Measurements from ENCODE around the gene SH2D3C.
A peak's percentile ranks its signal among the peaks of the same experiment; 100 is the strongest.

Gene SH2D3C

DNA sequence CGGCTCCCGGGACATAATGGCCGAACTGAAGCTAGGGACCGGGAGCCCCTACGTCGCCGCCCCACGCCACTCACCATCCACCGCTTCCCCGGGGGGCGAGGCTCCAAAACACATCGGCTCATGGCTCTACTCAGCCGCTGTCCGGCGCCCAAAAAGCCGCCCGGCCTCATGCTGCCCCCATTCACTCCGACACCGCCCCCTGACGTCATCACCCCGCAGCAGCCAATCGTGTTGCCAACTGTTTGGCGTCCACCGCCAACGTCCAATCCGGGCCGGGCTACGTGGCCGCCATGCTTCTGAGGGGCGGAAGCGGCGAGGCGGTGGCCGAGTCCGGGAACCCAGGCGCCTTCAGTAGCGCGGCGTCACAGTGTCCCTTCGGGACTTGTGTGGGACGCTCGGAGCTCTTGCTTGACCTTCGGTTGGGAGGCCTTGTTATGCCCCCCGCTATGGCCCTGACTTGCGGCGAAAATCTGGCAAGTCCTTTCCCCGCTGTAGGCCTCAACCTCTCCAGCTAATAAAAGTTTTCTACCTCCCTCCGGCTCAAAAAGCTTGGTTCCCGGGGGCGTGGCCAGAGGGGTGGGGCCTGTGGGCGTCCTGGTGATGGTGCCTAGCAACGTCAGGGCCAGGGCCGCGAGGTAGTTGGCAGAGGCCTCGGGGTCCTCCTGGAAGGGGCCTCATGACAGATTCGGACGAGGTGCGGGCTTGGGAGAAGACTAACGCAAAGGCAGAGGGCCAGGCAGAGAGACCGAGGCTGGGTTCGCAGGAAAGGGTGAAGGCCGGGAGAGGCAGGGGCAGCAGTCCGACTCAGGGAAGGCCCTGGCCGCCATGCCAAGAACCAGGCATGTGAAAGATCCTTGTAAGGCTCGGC, 62.8 kb downstream of the SH2D3C start, which contains the start of the genes PTRH1 and TTC16:
Gene PTRH1 (minus strand): TSS at position 194 of the 868 bp plus-strand sequence. CDS start 24 bp downstream, at position 170.
Gene TTC16 (plus strand): TSS at position 610 of the 868 bp plus-strand sequence. CDS start 67 bp downstream, at position 677.
- peak; percentile 94 to 96 for DNase-seq

DNA sequence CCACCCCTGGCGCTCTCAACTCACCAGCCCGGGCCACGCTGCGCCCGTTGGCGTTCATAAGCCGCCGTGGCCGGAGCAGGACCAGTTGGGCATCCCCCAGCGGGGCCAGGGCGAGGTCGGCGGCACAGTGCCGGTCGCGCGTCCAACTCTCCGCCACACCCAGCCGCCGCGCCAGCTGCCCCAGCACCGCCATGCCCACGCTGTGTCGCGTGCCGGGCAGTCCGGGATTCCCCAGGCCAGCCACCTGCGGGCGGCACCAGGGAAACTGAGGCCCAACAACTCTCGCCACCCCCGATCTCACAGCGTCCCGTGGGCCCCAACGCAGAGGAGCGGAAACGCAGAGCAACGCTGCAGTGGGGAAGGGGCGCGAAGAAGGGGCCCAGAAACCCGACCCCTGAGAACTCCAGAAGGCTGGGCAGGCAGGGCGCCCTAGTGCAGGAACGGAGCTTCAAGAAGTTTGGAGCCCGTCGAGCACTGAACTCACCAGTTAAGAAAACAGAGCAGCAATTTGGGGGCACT, 63.5 kb downstream of the SH2D3C start:
- DNase-seq: no peak

DNA sequence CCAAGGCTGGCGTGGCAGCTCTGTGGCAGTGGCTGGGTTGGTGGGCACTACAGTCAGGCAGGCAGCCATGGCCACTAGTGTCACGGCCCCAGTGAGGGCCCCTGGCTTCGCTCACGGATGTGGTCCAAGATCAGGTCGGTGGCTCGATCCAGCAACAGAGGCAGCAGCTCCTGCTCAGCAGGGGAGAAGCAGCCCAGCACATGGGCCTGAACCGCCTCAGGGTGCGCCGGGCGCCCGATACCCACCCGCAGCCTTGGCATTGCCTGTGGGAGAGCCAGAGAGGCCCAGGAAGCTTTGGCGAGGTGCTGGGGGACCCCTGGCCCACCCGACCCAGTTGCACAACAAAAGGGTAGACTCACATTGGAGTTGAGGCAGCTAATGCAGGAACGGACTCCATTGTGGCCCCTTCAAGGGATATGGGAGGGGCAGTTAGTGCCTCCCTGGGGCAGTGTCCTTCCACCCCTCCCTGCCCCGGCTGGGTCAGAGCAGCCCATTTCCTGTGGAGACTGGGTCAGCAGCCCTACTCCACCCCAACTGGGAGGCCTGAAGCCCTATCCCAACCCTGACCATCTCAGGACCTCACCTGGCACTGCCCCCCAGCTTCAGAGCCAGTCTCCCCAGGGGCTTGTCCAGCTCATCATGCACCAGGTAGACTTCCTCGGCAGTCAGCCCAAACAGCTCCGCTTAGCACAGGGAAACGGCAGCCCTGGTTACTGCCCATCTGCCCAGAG, 64.3 kb downstream of the SH2D3C start:
- no peak for DNase-seq

GRCh38 chr9:127712867-127713266, 65.6 kb downstream of the SH2D3C start:
- no peak for DNase-seq

GRCh38 chr9:127712371-127712770, 66.1 kb downstream of the SH2D3C start:
- no peak for DNase-seq

DNA sequence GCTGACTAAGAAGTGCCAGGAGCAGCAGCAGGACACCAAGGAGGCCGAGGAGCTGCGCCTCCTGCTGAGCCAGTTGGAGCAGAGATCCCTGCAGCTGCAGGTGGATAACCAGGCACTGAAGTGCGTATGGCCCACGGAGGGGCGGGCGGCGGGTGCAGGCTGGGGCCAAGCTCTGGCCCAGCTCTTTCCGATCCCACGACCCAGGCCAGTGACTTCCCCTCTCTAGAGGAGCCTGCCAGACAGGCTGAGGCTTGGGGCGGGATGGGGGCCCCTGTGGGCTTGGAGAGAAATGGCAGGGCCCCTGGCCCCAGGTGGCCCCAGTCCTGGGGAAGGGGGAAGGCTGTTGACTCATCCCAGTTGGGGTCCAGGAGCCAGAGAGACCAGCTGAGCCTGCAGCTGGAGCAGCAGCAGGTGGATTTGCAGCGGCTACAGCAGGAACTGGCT, 66.6 kb downstream of the SH2D3C start:
- DNase-seq: no peak

GRCh38 chr9:127711226-127711701, 67.2 kb downstream of the SH2D3C start:
- peak in 1 of 2 donors; percentile 24 for DNase-seq

GRCh38 chr9:127710204-127710783, 68.2 kb downstream of the SH2D3C start:
- DNase-seq: no peak

GRCh38 chr9:127708952-127709587, 69.4 kb downstream of the SH2D3C start:
- no peak for DNase-seq

- peak; percentile 50 to 72 for DNase-seq
Observed at GRCh38 chr9:127707766-127708165, 70.7 kb downstream of the SH2D3C start.

DNA sequence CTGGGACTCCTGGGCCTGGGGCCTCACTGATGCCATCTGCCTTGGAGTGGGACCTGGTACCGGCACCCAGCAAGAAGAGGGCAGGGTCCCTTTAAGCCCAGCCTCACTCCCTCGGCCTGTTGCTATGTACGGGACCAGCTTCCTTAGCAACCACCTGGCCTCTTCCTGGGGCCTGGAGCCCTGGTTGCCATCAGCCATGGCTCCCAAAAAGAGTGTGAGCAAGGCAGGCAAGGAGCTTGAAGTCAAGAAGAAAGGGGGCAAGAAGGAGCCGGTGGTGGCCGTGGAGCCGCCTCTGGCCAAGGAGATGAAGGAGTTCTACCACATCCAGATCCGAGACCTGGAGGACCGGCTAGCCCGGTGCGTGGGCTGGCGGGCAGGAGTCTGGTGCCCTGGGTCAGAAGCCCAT, 71.6 kb downstream of the SH2D3C start, which contains the start of gene CFAP157:
Gene CFAP157 (plus strand): TSS at position 153 of the 406 bp plus-strand sequence. CDS start 44 bp downstream, at position 197.
- DNase-seq: no peak

DNA sequence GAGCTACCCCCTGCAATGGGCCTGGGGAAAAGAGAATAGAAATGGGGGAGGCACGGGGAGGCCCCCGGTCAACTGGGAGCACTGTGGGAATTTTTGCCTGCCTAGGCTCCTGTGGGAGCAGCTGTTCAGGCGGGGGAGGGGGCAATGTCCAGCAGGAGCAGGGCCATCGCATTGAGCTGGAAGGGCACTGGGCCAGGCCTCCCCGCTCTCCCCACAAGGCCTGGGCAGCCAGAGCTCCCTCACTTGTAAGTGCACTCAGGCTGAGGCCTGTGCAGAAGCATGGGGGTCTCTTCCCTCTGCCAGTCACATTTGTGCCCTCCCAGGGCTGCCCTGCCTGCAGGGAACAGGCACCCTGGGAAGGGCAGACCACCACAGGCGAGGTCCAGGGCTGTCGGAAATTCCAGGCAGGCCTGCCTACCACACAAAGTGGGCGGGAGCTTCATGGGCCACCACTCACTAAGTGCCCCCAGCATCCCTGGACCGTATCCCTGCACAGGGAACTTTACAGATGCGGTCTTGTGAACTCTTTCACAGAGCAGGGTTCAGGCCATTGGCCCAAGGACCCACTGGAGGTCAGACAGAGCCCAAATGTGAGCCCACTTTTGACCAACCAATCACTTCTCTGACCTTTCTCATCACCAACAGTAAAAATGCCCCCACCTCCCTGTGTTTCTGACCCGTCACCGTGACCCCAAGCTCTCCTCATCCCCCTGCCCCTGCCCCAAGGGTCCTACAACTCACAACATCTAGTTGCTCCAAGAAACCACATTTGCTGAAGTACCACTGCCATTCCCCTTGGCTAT, 72.7 kb downstream of the SH2D3C start:
- DNase-seq: no peak

GRCh38 chr9:127703289-127703946, 75.0 kb downstream of the SH2D3C start:
- DNase-seq: no peak

- DNase-seq: no peak
Observed at GRCh38 chr9:127700594-127701255, 77.7 kb downstream of the SH2D3C start.

DNA sequence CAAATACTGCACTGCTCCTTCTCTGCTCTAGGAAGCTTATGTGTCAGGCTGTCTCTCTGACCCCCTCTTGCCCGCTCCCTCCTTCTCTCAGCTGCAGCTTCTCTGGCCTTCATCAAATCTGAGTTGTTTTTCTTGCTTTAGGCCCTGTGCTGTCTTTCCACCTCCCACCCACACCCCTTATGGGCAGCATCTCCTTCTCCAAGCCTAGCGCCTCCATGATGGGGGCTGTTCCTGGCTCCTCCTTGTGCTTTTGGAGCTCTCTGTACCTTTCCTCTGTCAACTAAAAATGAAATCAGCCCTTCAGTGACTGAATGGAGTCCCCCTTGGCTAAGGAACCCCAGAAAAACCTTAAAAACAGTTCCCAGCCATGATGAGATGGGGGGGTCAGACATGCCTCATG, 78.3 kb downstream of the SH2D3C start:
- DNase-seq: no peak

DNA sequence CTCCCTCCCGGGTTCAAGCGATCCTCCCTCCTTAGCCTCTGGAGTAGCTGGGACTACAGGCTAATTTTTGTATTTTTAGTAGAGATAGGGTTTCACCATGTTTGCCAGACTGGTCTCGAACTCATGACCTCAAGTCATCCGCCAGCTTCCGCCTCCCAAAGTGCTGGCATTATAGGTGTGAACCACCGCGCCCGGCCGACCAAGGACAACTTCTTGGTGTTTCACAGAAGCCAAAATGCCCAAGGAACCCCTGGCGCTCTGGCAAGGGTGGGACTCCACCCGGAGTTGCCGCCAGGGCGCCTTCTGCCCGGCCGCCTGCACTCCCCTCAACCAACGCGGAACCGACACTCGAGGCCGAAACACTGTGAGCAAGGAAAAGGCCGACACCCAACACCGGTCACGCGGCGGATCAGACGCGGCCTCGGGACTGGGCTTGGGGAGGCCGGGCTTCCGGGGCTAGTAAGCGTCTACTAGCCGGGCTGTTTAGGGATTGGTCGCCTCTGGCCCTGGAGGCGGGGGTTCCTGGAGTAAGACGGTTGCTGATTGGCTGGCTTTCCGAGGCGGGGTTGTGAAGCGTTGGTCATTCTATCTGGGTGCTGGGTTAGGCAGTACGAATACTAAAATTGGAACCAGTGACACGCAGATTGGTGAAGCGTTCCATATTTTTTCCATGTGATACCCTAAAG, 79.3 kb downstream of the SH2D3C start:
- DNase-seq: peak; percentile 93

DNA sequence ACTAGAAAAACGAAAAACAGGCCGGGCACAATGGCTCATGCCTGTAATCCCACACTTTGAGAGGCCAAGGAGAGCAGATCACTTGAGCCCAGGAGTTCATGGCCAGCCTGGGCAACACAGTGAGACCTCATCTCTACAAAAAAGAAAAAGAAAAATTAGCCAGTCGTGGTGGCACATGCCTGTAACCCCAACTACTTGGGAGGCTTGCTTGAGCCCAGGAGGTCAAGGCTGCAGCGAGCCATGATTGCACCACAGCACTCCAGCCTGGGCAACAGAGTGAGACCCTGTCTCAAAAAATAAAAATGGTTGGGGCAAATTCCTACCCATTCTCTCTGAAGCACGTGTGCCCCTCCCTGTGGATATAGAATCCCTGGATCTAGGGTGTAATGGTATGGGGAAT, 80.1 kb downstream of the SH2D3C start:
- DNase-seq: no peak

GRCh38 chr9:127697575-127697974, 80.9 kb downstream of the SH2D3C start:
- no peak for DNase-seq

DNA sequence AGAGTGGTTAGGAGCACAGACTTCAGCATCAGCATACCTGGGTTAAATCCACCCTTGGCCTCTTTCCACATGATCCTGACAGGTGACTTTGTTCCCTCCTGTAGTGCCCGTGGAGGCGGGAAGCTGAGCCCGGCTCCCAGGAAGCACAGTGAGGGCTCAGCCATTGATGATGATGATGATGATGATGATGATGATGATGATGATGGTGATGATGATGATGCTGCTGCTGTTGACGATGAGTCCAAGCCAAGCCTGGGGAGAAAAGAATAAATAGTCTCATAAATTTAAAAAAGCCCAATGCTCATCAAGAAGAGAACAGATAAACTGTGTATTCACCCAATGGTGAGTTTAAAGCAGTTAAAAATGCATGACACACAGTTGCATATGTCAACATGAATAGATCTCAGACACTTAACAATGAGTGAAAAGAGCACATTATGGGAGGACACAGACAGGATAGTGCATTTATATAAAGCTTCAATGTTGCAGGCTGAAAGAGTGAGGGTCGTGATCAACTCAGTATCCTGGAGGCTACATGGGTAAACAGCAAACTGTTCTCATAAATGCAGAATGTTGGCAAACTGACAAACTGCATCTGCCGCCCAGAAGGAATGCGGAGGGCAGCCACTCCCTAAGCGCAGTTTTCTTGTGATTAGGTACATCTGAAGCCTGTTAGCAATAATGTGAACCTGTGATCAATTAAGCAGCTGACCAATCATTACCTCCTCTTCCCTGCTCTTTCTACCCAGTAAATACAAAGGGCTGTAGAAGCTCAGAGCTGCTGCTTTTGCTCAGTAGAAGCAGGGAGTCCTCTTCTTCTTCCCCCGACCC, 83.4 kb downstream of the SH2D3C start:
- DNase-seq: no peak

Measured in CD4-positive, alpha-beta T cell treated with Interleukin-4 for 1 hour (primary cell).